Skeletal muscle cell (primary cell): ENCODE measurements around the gene ACD.

Source experiments
- DNase-seq: peaks from one replicate; pipeline ENCODE4 v3.0.0-alpha.2; 2010; ENCODE audit warnings: low read depth
- H3K4me3 ChIP-seq: 2 replicates; pipeline ENCODE4 v1.5.1; 2011; ENCODE audit warnings: low read depth, mild to moderate bottlenecking, control low read depth, low read length, moderate library complexity

Gene ACD

GRCh38 chr16:67676939-67677338, 16.9 kb upstream of the ACD start:
- DNase-seq: no peak
- H3K4me3 ChIP-seq: no peak overlapping the region

- no peak for DNase-seq
- no peak overlapping the region for H3K4me3 ChIP-seq
These were observed 16.5 kb upstream of the ACD start for GRCh38 chr16:67676516-67676915.

- no peak for DNase-seq
- H3K4me3 ChIP-seq: no peak overlapping the region
These were observed 15.9 kb upstream of the ACD start for GRCh38 chr16:67675999-67676398.

- no peak overlapping the region for H3K4me3 ChIP-seq
- DNase-seq: no peak
These were observed 15.5 kb upstream of the ACD start for GRCh38 chr16:67675579-67675935.

- no peak overlapping the region for H3K4me3 ChIP-seq
- DNase-seq: no peak
These were observed 15.0 kb upstream of the ACD start for GRCh38 chr16:67674851-67675578.

GRCh38 chr16:67673712-67674580, 13.9 kb upstream of the ACD start:
- DNase-seq: no peak

GRCh38 chr16:67672739-67673662, 12.9 kb upstream of the ACD start:
- peak; percentile 22 for DNase-seq

More at GRCh38 chr16:67673712-67674580, 13.9 kb upstream of the ACD start:
- no peak overlapping the region for H3K4me3 ChIP-seq

GRCh38 chr16:67672306-67672705, 12.2 kb upstream of the ACD start:
- DNase-seq: no peak
- no peak overlapping the region for H3K4me3 ChIP-seq

More at GRCh38 chr16:67672739-67673662, 12.9 kb upstream of the ACD start:
- no peak overlapping the region for H3K4me3 ChIP-seq

GRCh38 chr16:67669499-67670101, 9.5 kb upstream of the ACD start:
- no peak overlapping the region for H3K4me3 ChIP-seq

GRCh38 chr16:67668495-67669157, 8.6 kb upstream of the ACD start:
- H3K4me3 ChIP-seq: no peak overlapping the region
- DNase-seq: no peak

More at GRCh38 chr16:67669499-67670101, 9.5 kb upstream of the ACD start:
- no peak for DNase-seq

- H3K4me3 ChIP-seq: peak overlapping the region; percentile 13
These were observed 7.9 kb upstream of the ACD start for GRCh38 chr16:67667817-67668494.

GRCh38 chr16:67667453-67667816, 7.4 kb upstream of the ACD start:
- DNase-seq: no peak
- H3K4me3 ChIP-seq: peak overlapping the region; percentile 67

More at GRCh38 chr16:67667817-67668494, 7.9 kb upstream of the ACD start:
- peak; percentile 68 for DNase-seq

- no peak for DNase-seq
- H3K4me3 ChIP-seq: peak within 1 kb of the TSS; percentile 67
These were observed 6.7 kb upstream of the ACD start, which contains the start of the genes C16orf86 and ENKD1 for GRCh38 chr16:67666559-67667452. C16orf86 (plus strand) TSS chr16:67666814; CDS start chr16:67666971, 157 bp downstream. ENKD1 (minus strand) TSS chr16:67666750; CDS start chr16:67666442, 308 bp downstream.

- no peak for DNase-seq
- H3K4me3 ChIP-seq: peak overlapping the region; percentile 67
These were observed 6.0 kb upstream of the ACD start for GRCh38 chr16:67666032-67666551.

GRCh38 chr16:67665598-67665997, 5.5 kb upstream of the ACD start:
- peak overlapping the region; percentile 67 for H3K4me3 ChIP-seq
- DNase-seq: no peak

- no peak for DNase-seq
- no peak overlapping the region for H3K4me3 ChIP-seq
These were observed 4.8 kb upstream of the ACD start for GRCh38 chr16:67664871-67665270.

GRCh38 chr16:67664258-67664657, 4.2 kb upstream of the ACD start:
- DNase-seq: no peak
- no peak overlapping the region for H3K4me3 ChIP-seq
